GM18526 (cell line): ENCODE results near the gene EDC4.
A peak's percentile ranks its signal among the peaks of the same experiment; 100 is the strongest.

Experiments
- POLR2A ChIP-seq: IDR thresholded peaks from 3 replicates; pipeline ENCODE4 v1.6.1; 2011; ENCODE audit not compliant: insufficient read length; ENCODE audit errors: extremely low read depth

EDC4 gene

GRCh38 chr16:67844497-67844896 is 28.4 kb upstream of the EDC4 start:
- no peak for TF ChIP-seq POLR2A

- TF ChIP-seq POLR2A, result no peak
Observed at GRCh38 chr16:67845291-67846062, 27.4 kb upstream of the EDC4 start.

GRCh38 chr16:67846063-67846319 is 26.9 kb upstream of the EDC4 start:
- no peak for TF ChIP-seq POLR2A

GRCh38 chr16:67846320-67847063 is 26.4 kb upstream of the EDC4 start, which contains the start of gene NUTF2:
TSS of gene NUTF2 (plus strand) at chr16:67846933. CDS start at chr16:67865131, 18,198 bp downstream.
- peak; percentile 72 for TF ChIP-seq POLR2A

GRCh38 chr16:67847064-67847861 is 25.6 kb upstream of the EDC4 start, which contains the start of gene CENPT:
TSS of gene CENPT (minus strand) at chr16:67847693. CDS start at chr16:67833859, 13,834 bp downstream.
- TF ChIP-seq POLR2A, result no peak

- no peak for TF ChIP-seq POLR2A
Observed at GRCh38 chr16:67848118-67848517, 24.7 kb upstream of the EDC4 start.

- TF ChIP-seq POLR2A, result no peak
Observed at GRCh38 chr16:67853670-67854069, 19.2 kb upstream of the EDC4 start.

GRCh38 chr16:67855789-67856188 is 17.1 kb upstream of the EDC4 start:
- no peak for TF ChIP-seq POLR2A

- no peak for TF ChIP-seq POLR2A
Observed at GRCh38 chr16:67856927-67857546, 15.8 kb upstream of the EDC4 start.

- no peak for TF ChIP-seq POLR2A
Observed at GRCh38 chr16:67857547-67858233, 15.2 kb upstream of the EDC4 start.

- TF ChIP-seq POLR2A, result no peak
Observed at GRCh38 chr16:67858500-67858899, 14.4 kb upstream of the EDC4 start.

- no peak for TF ChIP-seq POLR2A
Observed at GRCh38 chr16:67860589-67861398, 12.1 kb upstream of the EDC4 start.

GRCh38 chr16:67861877-67862276 is 11.0 kb upstream of the EDC4 start:
- no peak for TF ChIP-seq POLR2A
